DND-41 (cell line): ENCODE measurements around the gene EMP1.

Experiments
- CTCF ChIP-seq: IDR thresholded peaks from 2 replicates; pipeline ENCODE4 v1.5.1; 2012; ENCODE audit warnings: borderline replicate concordance, low read length, moderate library complexity, mild to moderate bottlenecking; ENCODE audit not compliant: poor library complexity, severe bottlenecking; ENCODE audit errors: extremely low read depth
- EZH2 ChIP-seq: IDR thresholded peaks from 3 replicates; pipeline ENCODE4 v1.6.1; 2012; ENCODE audit warnings: borderline replicate concordance, low read depth, mild to moderate bottlenecking, moderate library complexity, low read length, inconsistent platforms; ENCODE audit not compliant: severe bottlenecking

GRCh38 chr12:13153180-13153579, 43.3 kb upstream of the EMP1 start:
- no peak for TF ChIP-seq CTCF
- TF ChIP-seq EZH2 = no peak
